ENCODE measurements around the gene ADAMTSL3.

The ADAMTSL3 gene

GRCh38 chr15:83887404-83887803 lies 233.5 kb downstream of the ADAMTSL3 start:
- DNase-seq, result no peak

- no peak for DNase-seq
Observed at GRCh38 chr15:83887961-83888360, 234.0 kb downstream of the ADAMTSL3 start.

- DNase-seq, result no peak
Observed at GRCh38 chr15:83889995-83890394, 236.1 kb downstream of the ADAMTSL3 start.

GRCh38 chr15:83890587-83890986 lies 236.7 kb downstream of the ADAMTSL3 start:
- no peak for DNase-seq

GRCh38 chr15:83892498-83892897 lies 238.6 kb downstream of the ADAMTSL3 start:
- no peak for DNase-seq

GRCh38 chr15:83893308-83893707 lies 239.4 kb downstream of the ADAMTSL3 start:
- no peak for DNase-seq

- DNase-seq, result no peak
Observed at GRCh38 chr15:83897037-83897436, 243.1 kb downstream of the ADAMTSL3 start.

GRCh38 chr15:83898361-83898760 lies 244.4 kb downstream of the ADAMTSL3 start:
- no peak for DNase-seq

- no peak for DNase-seq
Observed at GRCh38 chr15:83899670-83900069, 245.7 kb downstream of the ADAMTSL3 start.

- DNase-seq, result no peak
Observed at GRCh38 chr15:83904107-83905040, 250.5 kb downstream of the ADAMTSL3 start.

GRCh38 chr15:83905556-83906273 lies 251.8 kb downstream of the ADAMTSL3 start:
- no peak for DNase-seq

GRCh38 chr15:83911345-83911744 lies 257.4 kb downstream of the ADAMTSL3 start:
- DNase-seq, result no peak

- no peak for DNase-seq
Observed at GRCh38 chr15:83912343-83912742, 258.4 kb downstream of the ADAMTSL3 start.

- DNase-seq, result no peak
Observed at GRCh38 chr15:83913034-83913632, 259.2 kb downstream of the ADAMTSL3 start.

- DNase-seq, result no peak
Observed at GRCh38 chr15:83914906-83915305, 261.0 kb downstream of the ADAMTSL3 start.

GRCh38 chr15:83917432-83917831 lies 263.5 kb downstream of the ADAMTSL3 start:
- DNase-seq, result no peak

- DNase-seq, result no peak
Observed at GRCh38 chr15:83918011-83918410, 264.1 kb downstream of the ADAMTSL3 start.

- no peak for DNase-seq
Observed at GRCh38 chr15:83919319-83919830, 265.5 kb downstream of the ADAMTSL3 start.

- DNase-seq, result no peak
Observed at GRCh38 chr15:83919978-83920510, 266.1 kb downstream of the ADAMTSL3 start.

GRCh38 chr15:83922649-83923294 lies 268.8 kb downstream of the ADAMTSL3 start:
- no peak for DNase-seq

- DNase-seq, result no peak
Observed at GRCh38 chr15:83926116-83926515, 272.2 kb downstream of the ADAMTSL3 start.

GRCh38 chr15:83927704-83928391 lies 273.9 kb downstream of the ADAMTSL3 start:
- DNase-seq, result no peak

Measured in activated CD4-positive, CD25-positive, alpha-beta regulatory T cell treated with anti-CD3 and anti-CD28 coated beads, Interleukin-2, amount 50 U/mL, for 72 hours (primary cell).